NCI-H1092 (cell line): ENCODE results near the gene GPR75.
"Not testable (repeated sequence)": the region's sequence is repeated elsewhere in the genome, so short reads cannot be mapped to it uniquely, and the experiment has no call there.

Experiments
- DNase-seq: peaks from one replicate; lab custom pipeline; 2025; lab: John Stamatoyannopoulos, UW

GPR75 gene

GRCh38 chr2:53852532-53852931 is 7.2 kb downstream of the GPR75 start:
- DNase-seq = no peak

- not testable (repeated sequence) for DNase-seq
These were observed 8.6 kb downstream of the GPR75 start for GRCh38 chr2:53851052-53851757.

GRCh38 chr2:53848062-53848461 is 11.7 kb downstream of the GPR75 start:
- DNase-seq = no peak

GRCh38 chr2:53843595-53843994 is 16.2 kb downstream of the GPR75 start:
- DNase-seq = no peak

- DNase-seq = no peak
These were observed 16.9 kb downstream of the GPR75 start for GRCh38 chr2:53842891-53843290.

GRCh38 chr2:53841651-53842050 is 18.1 kb downstream of the GPR75 start:
- DNase-seq = not testable (repeated sequence)

GRCh38 chr2:53840580-53840979 is 19.2 kb downstream of the GPR75 start:
- DNase-seq = no peak

GRCh38 chr2:53829980-53830290 is 29.8 kb downstream of the GPR75 start:
- DNase-seq = not testable (repeated sequence)

- no peak for DNase-seq
These were observed 30.3 kb downstream of the GPR75 start for GRCh38 chr2:53829273-53829979.

- no peak for DNase-seq
These were observed 31.4 kb downstream of the GPR75 start for GRCh38 chr2:53828331-53828730.

- no peak for DNase-seq
These were observed 32.2 kb downstream of the GPR75 start for GRCh38 chr2:53827398-53828175.

GRCh38 chr2:53826587-53827397 is 33.0 kb downstream of the GPR75 start:
- DNase-seq = no peak

GRCh38 chr2:53826030-53826410 is 33.7 kb downstream of the GPR75 start:
- no peak for DNase-seq

GRCh38 chr2:53823639-53824038 is 36.1 kb downstream of the GPR75 start:
- not testable (repeated sequence) for DNase-seq

GRCh38 chr2:53821810-53822209 is 38.0 kb downstream of the GPR75 start:
- DNase-seq = no peak

GRCh38 chr2:53820711-53821110 is 39.1 kb downstream of the GPR75 start:
- no peak for DNase-seq

GRCh38 chr2:53820048-53820447 is 39.7 kb downstream of the GPR75 start:
- no peak for DNase-seq

- no peak for DNase-seq
These were observed 40.1 kb downstream of the GPR75 start for GRCh38 chr2:53819634-53820033.

- no peak for DNase-seq
These were observed 40.8 kb downstream of the GPR75 start for GRCh38 chr2:53818854-53819435.

- DNase-seq = no peak
These were observed 46.6 kb downstream of the GPR75 start for GRCh38 chr2:53813151-53813550.

GRCh38 chr2:53811601-53812000 is 48.2 kb downstream of the GPR75 start:
- no peak for DNase-seq
